NCI-H82 treated with DMSO at 0.1 percent for 48 hours (cell line): Measurements from ENCODE around the gene CNIH2.
"Not testable (repeated sequence)": the region's sequence is repeated elsewhere in the genome, so short reads cannot be mapped to it uniquely, and the experiment has no call there.

Experiments used
- DNase-seq: peaks from one replicate; lab custom pipeline; 2025; ENCODE audit not compliant: unreplicated experiment; lab: John Stamatoyannopoulos, UW

CNIH2 gene

GRCh38 chr11:66277471-66278362 lies at the start of gene CNIH2:
Gene CNIH2, plus strand, starts transcription at chr11:66278175. Its CDS starts 282 bp downstream, at chr11:66278457.
- no peak for DNase-seq

- no peak for DNase-seq
These were observed 49.5 kb upstream of the CNIH2 start for GRCh38 chr11:66228521-66228920.

- DNase-seq: no peak
These were observed 47.8 kb upstream of the CNIH2 start for GRCh38 chr11:66230156-66230555.

DNA sequence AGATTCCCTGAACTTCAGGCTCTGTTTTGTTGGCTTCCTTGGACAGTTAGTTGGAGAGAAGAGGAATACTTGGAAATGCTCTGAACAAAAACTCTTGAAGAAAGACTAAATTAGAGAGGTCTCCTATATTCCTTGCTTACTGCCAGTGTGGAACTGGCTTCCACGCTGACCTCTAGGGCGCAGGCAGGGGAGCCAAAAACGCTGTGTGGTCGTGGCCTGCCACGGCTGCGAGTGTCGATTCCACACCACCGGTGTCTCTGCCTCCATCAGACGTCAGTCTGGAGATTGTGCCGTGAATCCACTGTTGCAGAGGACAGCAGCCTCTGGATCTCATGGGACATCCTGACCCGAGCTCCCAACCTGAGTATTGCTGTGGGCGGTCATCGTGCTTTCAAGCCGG lies 47.0 kb upstream of the CNIH2 start:
- DNase-seq: no peak

- no peak for DNase-seq
These were observed 46.4 kb upstream of the CNIH2 start for GRCh38 chr11:66231561-66231960.

DNA sequence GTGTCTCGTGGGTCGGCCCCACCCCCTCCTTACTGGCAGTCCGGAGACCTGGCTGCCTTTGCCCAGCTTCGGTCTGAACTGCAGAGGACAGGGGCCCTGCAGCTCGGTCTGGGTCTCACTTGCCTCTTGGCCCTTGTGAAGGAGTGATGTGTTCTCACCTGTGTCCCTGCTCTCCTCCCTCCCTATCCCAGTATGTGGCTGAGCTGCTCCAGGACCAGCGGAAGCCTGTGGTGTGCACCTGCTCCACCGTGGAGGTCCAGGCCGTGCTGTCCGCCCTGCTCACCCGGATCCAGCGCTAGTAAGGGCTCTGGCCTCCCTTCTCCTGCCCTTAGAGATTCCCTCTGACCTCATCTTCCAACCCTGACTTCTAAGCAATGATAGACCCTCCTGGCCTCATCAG lies 45.2 kb upstream of the CNIH2 start:
- no peak for DNase-seq

GRCh38 chr11:66233301-66233700 lies 44.7 kb upstream of the CNIH2 start:
- no peak for DNase-seq

GRCh38 chr11:66235141-66235540 lies 42.8 kb upstream of the CNIH2 start:
- DNase-seq: no peak

GRCh38 chr11:66237867-66238266 lies 40.1 kb upstream of the CNIH2 start:
- DNase-seq: no peak

GRCh38 chr11:66238786-66239413 lies 39.1 kb upstream of the CNIH2 start:
- no peak for DNase-seq

- DNase-seq: no peak
These were observed 38.5 kb upstream of the CNIH2 start for GRCh38 chr11:66239511-66239910.

DNA sequence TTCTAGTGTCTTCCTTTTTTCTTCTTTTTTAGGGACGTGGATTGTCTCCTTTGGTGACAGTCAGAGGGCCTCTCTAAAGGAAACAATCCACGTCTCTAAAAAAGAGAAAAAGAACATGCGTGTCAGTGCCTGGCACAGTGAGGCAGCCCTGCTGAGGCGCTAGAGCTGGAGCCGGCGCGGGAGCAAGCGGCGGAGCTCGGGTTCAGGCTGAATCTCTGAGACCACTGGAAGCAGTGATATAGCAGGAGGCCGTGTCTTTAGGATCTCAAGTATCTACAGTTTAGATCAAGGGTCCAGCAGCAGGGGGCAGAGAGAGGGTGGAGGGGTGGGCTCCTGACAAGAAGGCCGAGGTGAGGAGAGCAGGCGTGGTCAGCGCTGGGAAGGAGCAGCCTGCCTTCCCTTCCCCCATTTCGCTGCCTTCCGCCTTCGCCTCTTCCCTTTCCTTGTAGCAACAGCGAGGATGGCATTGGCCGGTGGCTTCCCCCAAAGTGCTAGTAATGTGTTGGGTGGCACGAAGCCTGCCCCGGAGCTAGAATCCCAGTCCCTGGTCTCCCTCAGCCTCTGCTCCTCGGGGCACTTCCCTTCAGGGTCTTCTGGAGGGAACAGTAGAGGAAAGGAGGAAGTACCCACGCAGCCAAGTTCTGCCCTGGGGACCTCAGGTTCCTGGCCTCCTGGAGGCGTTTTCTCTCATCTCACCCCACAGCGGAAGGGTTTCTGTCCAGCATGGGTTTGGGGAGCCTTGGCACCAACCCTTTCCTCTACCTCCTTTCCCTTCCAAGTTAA lies 37.8 kb upstream of the CNIH2 start:
- DNase-seq: no peak

GRCh38 chr11:66240781-66241136 lies 37.2 kb upstream of the CNIH2 start:
- no peak for DNase-seq

DNA sequence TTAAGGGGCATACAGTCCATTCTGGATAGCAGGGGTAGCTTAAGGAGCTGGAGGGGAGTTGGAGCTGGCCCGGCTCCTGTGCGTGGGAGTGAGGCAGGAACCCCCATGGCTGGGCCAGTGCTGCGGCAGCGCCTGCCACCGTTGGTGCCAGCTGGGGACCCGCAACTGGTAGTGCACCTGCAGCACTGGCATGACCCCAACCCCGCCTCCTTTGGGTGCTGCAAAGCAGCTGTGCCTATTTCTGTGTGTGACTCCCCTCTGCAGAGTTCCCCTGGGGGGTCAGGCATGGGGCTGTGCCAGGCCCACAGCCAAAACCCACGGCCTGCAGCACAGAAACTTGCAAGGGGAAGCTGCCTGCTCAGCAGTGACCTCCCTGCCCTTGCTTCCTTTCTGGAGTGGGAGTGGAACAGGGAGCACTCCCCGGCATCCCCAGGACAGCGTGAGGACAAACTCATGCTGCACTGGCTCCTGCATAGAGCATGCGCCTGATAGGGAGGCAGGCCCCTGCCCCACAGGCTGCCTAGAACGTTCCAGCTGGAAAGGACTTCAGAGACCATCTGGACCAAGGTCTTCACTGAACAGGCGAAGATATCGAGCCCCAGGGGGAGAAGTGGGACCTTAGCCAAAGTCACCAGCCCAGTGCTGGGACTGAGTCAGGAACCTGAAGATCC lies 35.7 kb upstream of the CNIH2 start:
- no peak for DNase-seq

GRCh38 chr11:66243782-66244535 lies 34.0 kb upstream of the CNIH2 start:
- DNase-seq: no peak

DNA sequence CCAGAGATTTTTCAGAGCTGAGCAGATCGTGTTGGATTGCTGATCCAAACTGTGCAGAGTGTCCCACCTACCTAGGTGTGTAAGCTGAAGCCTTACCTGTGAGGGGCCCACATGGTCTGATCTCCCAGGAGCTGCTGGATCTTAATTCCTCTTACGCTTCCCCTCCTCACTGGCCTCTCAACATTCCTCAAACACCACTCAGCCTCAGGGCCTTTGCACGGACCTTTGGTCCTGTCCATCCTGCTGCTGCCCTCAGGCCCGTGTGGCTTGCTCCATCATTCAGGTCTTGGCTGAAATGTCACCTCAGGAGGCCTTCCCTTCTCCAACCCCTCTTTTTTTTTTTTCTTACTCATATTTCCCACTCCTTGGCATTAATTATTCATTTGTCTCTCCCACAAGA lies 30.7 kb upstream of the CNIH2 start:
- DNase-seq: no peak

DNA sequence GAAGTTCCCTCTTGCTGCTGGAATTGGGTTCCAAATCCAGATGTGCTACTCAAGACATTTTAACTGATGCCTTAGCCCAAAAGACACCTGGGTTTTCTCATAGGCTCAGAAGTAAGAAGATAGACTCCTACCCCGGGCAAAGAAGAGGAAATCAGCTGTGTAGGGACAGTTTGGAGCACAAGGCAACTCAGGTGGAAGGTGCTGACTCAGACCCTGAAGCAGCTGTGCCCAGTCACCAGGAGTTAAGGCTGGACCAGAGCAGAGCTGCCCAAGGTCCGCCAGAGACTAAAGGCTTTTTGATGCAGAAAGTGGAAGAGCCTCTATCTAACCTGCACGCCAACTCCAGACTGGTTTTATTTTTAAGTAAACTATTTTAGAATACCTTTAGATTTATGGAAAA lies 30.2 kb upstream of the CNIH2 start:
- DNase-seq: no peak

DNA sequence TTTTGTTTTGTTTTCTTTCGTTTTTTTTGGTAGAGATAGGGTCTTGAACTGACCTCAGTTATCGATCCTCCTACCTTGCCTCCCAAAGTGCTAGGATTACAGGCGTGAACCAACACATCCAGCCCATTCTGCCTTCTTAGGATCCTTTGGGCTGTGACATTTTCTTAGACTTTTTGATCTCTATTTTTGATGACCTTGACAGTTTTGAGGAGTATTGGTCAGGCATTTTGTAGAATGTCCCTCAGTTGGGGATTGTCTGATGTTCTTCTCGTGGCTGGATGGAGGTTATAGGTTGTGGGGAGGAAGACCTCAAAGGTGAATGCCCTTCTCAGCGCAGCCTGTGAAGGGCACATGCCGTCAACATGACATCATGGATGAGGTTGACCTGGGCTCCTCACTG lies 29.1 kb upstream of the CNIH2 start:
- no peak for DNase-seq

- no peak for DNase-seq
These were observed 26.2 kb upstream of the CNIH2 start for GRCh38 chr11:66251809-66252208.

- DNase-seq: not testable (repeated sequence)
These were observed 24.9 kb upstream of the CNIH2 start for GRCh38 chr11:66253081-66253480.

- DNase-seq: no peak
These were observed 19.5 kb upstream of the CNIH2 start for GRCh38 chr11:66258473-66258893.
